Caki2 (cell line): ENCODE measurements around the gene PARP16. TPM values are rescaled to one million over a fixed set of nuclear protein-coding genes. Genes with fewer than 3 reads are reported as not detected.
"Not testable (repeated sequence)": the region's sequence is repeated elsewhere in the genome, so short reads cannot be mapped to it uniquely, and the experiment has no call there.

Experiments
- DNase-seq: peaks from one replicate; pipeline ENCODE4 v3.0.0-alpha.2; 2015; ENCODE audit warnings: low read depth
- in situ Hi-C: cut with HindIII; loops from 2 replicates; pipeline ENCODE4 v1.10.0; 2016; ENCODE audit warnings: low sequenced_read_pairs, low pct_unique_long_range_greater_than_20kb, mixed read lengths
- total RNA-seq: library from RNA; depleted of rRNA; stranded (reverse); fragments of >200 nt; shearing (Covaris generic); gene quantifications from 2 replicates; pipeline ENCODE4 v1.2.3, GENCODE V29; 2014; ENCODE audit warnings: low replicate concordance

PARP16 gene
- total RNA-seq, 1 experiment from 2014 or later, result 16.9 TPM

DNA sequence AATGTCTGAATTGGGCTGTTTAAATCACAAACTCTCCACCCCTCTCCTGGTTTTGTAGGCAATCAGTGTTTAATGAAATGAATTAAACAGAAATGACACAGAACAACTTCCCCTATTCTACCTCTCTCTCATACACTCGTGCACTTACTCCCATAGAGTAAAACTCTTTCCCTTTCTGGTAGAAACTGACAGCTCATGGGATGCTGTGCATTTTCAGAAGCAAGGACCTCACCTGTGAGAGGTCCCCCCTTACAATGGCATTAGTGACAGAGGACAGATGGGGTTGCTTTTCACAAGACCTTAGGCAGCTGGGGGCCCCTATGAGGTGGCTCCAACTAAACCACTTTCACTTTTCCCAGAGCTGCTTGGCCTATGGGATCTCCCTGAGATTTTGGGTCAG, 31.9 kb downstream of the PARP16 start:
- in situ Hi-C loops, result no loop called here
- no peak for DNase-seq

- in situ Hi-C loops, result no loop called here
- DNase-seq, result no peak
Observed at GRCh38 chr15:65254356-65254755, 32.3 kb downstream of the PARP16 start.

GRCh38 chr15:65249641-65250040, 37.0 kb downstream of the PARP16 start:
- in situ Hi-C loops, result no loop called here
- DNase-seq, result no peak

DNA sequence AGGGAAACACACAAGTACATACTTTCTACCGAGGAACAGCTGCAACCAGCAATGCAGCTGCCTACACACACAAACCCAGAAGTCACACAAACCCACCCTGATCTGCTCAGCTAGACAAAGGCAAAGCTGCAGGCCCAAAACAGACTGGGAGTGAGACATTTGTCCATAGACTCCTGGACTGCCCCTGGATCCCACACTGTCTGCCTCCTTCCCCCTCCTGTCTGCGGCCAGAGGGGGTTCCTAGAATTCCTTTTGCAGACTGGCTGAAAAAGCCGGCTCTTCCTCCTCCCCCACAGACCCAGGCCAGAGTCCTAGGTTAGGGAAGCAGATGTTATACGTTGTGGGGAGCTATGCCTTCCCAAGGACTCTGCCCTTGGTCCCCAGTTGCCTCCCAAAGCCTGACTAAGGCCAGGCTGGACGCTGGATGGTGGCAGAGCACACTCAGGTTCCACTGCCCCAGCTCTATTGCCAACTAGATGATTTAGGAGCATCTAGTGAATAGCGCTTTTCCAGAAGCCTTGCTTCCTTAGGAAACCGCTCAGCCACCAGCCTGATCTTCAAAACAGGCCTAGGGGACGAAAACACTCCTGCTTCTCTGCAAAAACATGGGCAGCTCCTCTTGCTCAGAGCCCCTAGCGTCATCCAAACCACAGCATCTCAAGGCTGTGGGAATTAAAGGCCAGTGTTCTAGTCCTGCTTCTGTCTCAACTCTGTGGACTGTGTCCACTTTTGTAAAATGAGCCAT, 38.0 kb downstream of the PARP16 start:
- in situ Hi-C loops, result no loop called here
- no peak for DNase-seq

DNA sequence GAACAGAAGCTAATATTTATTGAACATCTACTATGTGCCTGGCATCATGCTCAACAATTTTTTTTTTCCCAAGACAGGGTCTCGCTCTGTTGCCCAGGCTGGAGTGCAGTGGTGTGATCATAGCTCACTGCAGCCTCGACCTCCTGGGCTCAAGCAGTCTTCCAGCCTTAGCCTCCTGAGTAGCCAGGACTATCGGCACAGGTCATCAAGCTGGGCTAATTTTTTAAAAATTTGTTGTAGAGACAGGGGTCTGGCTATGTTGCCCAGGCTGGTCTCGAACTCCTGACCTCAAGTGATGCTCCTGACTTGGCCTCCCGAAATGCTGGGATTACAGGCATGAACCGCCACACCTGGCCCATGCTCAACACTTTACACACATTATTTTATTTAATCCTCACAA, 39.7 kb downstream of the PARP16 start:
- in situ Hi-C loops, result no loop called here
- no peak for DNase-seq

DNA sequence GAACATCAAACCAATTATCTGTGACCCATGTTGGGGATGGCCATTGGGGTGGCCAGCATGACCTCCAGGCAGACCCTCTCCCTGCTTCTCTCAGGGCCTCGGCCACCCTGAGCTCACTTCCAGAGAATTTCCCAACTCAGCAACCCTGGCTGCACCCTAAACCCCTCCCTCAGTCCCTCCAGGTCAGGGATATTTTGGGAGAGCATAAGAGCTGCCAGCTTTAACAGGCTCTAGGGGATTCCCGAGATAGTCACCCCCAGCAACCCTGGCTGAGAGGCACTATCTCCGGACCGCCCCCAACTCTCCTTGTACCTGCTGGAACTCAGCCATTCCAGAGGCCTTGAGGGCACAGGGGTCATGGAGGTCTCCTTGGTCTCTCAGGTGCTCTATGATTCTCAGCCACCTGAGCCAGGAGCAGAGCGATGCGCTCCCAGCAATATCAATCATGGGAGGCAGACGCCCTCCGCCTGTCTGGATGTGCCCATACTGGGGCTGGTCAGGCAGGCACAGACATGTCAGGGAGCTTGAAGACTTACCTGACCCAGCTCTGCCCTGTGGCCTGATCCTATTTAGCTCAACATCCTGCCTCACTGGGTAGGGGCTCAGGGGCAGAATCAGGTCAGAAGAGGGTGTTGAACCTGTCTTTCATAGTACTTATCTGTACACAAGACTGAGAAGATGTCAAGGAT, 40.5 kb downstream of the PARP16 start:
- DNase-seq, result no peak
- in situ Hi-C loops, result no loop called here

GRCh38 chr15:65245096-65245856, 41.4 kb downstream of the PARP16 start:
- DNase-seq, result no peak
- in situ Hi-C loops, result no loop called here

GRCh38 chr15:65244638-65245037, 42.0 kb downstream of the PARP16 start:
- in situ Hi-C loops, result no loop called here
- no peak for DNase-seq

- in situ Hi-C loops, DNase-seq: not testable (repeated sequence)
Observed at GRCh38 chr15:65236443-65236842, 50.2 kb downstream of the PARP16 start.

GRCh38 chr15:65233696-65234095, 53.0 kb downstream of the PARP16 start:
- in situ Hi-C loops, result no loop called here
- no peak for DNase-seq

DNA sequence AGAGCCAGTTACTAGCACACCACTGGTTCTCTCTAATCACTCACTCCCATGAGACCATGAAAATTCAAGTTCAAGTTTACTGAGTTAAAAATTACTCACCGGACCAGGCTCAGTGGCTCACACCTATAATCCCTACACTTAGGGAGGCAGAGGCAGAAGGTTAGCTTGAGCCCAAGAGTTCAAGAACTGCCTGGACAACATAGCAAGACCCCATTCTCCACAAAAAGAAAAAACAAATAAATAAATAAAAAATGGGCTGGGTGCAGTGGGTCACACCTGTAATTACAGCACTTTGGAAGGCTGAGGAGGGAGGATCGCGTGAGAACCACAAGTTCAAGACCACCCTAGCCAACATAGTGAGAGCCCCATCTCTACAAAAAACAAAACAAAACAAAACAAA, 54.2 kb downstream of the PARP16 start:
- in situ Hi-C loops, result no loop called here
- no peak for DNase-seq

DNA sequence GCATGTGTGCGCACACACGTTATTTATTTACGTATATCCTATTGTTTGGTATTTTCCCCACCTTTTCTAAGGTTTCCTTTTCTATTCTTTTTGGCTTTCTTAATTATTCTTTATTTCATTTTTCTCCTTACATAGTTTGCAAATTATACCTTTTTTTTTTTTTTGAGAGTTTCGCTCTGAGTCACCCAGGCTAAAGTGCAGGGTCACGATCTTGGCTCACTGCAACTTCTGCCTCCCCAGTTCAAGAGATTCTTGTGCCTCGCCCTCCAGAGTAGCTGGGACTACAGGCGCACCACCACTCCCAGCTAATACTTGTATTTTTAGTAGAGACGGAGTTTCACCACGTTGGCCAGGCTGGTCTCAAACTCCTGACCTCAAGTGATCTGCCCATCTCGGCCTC, 55.4 kb downstream of the PARP16 start:
- in situ Hi-C loops, result no loop called here

GRCh38 chr15:65226901-65227300, 59.8 kb downstream of the PARP16 start:
- in situ Hi-C loops, DNase-seq: not testable (repeated sequence)

More for the DNA sequence above, 55.4 kb downstream of the PARP16 start:
- no peak for DNase-seq

DNA sequence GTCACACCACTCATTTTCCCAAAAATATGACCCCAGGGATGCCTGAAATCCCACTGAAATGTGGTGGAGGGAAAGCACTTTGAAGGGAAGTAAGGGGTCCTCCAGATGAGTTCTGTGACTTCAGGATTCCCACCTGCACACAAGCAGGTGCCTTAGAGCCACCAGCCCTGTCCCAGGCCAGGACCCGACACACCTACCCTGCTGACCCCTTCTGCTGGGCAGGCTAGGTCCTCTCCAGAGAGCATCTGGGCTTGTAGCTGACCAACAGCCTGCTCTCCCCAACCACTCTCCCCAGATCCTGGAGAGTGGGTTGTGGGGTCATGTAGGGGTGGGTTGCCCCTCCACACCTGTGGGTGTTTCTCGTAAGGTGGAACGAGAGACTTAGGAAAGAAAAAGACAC, 60.5 kb downstream of the PARP16 start:
- in situ Hi-C loops, result no loop called here
- DNase-seq, result no peak

- in situ Hi-C loops, result no loop called here
Observed at GRCh38 chr15:65223996-65224395, 62.7 kb downstream of the PARP16 start.

DNA sequence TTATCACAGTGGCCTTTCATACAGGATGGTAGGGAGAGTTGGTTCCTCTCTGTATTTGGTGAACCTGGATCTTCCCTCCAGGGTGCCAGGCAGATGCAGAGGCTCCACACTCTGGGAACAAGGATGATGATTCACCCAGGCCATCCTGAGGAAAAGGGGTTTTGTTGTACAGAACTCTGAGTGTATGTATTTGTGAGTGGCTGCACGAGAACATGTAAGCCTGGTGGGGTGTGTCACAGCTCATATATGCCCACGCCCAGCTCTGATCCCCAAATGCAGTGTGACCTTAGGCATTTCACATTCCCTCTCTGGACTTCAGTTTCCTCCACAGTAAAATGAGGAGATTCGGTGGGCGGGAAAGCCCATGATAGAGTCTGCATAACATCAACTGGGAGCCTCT, 63.8 kb downstream of the PARP16 start:
- in situ Hi-C loops, result no loop called here
- no peak for DNase-seq

More at GRCh38 chr15:65223996-65224395, 62.7 kb downstream of the PARP16 start:
- DNase-seq, result no peak

GRCh38 chr15:65221697-65222096, 65.0 kb downstream of the PARP16 start:
- no peak for DNase-seq
- in situ Hi-C loops, result no loop called here

DNA sequence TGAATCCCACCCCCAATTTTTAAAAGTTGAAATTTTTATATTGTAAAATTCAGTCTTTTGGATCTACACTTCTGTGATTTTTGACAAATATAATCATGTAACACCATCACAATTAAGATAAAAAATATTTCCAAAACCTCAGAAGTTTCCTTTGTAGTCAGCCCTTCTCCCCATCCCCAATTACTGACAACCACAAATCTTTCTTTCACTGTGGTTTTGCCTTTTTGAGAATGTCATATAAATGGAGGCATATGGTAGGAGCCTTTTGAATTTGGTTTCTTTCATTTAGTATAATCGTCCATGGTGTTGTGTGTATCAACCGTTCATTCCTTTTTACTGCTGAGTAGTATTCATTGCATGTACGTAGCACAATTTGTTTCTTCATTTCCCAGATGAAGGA, 67.5 kb downstream of the PARP16 start:
- in situ Hi-C loops, result no loop called here

More for the DNA sequence above, 67.5 kb downstream of the PARP16 start:
- no peak for DNase-seq
